Mesenteric fat pad (tissue), 1 donor: Measurements from ENCODE around the gene CD38. TPM values are rescaled to one million over a fixed set of nuclear protein-coding genes. Genes with fewer than 3 reads are reported as not detected.
"Not testable (repeated sequence)": the region's sequence is repeated elsewhere in the genome, so short reads cannot be mapped to it uniquely, and the experiment has no call there.

Source experiments
- DNase-seq: peaks from one replicate; pipeline ENCODE4 v3.0.0-alpha.2; 2020; ENCODE audit warnings: low spot score
- total RNA-seq: library from RNA; stranded (reverse); fragmentation: NEBNext Ultra II Directional; extraction: Animal tissue kit (Norgen Biotek cat#: 25700); gene quantifications from one replicate; pipeline ENCODE4 v1.2.1, GENCODE V29; 2021
- donor health status: DM: yes; HTN: yes; CAD: no.

CD38 gene
- total RNA-seq, 1 donor from 2014 or later: 30.4 TPM

DNA sequence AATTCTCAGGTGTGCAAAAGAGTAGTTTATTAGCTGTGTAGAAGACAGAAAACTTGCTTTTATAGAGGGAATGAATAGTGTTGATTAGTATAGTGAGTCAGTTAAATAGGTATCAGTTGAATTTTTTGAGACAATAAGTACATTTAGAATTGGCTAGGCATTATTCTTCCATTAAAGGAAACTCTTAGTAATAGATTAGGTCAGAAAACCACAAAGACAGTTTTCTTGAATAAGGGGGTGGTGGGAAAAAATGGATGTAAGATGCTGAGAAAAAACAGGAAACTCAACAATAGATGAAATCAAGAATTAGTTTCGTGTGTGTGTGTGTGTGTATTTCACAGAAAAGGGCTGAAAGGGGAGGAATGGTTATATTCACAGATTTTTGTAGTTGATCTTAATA is 16.8 kb downstream of the CD38 start:
- no peak for DNase-seq

DNA sequence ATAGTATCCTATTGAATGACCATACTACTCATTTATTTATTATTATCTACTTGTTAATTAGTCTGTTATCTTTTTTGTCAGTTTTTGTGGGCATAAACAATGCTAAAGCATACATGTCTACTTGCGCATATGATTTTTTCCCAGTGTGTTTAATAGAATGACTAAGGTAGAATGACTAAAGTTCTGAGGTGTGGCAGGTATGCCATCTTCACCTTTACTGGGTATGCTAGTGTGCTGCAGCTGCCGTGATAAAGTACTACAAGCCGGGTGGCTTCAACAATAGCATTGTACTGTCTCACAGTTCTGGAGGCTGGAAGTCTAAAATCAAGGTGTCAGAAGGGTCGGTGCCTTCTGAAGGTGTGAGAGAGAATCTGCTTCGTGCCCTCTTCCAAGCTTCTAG is 19.2 kb downstream of the CD38 start:
- DNase-seq: no peak

DNA sequence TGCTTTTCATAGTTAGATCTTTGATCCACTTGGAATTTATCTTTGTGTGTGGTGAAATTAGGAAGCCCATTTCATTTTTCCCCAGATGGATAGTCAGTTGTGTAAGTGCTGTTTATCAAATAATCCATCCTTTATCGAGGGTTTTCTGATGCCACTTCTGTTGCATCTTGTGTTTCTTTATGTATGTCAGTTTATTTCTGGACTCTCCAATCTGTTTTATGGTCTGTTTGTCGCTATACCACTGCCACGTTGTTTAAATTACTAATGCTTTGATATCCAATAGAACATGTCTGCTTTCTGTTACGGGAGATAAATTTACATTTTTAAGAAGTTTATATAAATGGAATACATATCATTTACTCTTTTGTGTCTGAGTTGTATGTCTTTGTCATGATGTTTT is 21.0 kb downstream of the CD38 start:
- no peak for DNase-seq

DNA sequence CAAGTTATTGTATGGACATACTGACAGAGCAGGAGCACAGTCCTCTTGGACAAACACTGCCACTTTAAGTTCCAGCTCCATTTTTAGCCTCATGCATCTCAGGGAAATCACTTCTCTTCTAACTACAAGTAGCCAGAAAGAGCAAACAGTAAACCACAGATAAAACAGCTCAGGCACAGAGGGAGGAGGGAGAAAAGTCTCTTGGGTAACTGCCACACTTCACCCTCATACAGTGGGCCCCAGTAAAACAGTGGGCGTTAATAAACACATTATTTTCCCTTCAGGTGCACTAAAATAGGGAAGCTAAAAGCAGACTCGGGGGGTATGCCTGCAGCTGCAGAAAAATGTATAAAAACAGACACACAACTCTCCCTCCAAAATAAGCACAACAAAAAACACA is 21.6 kb downstream of the CD38 start:
- DNase-seq: no peak

DNA sequence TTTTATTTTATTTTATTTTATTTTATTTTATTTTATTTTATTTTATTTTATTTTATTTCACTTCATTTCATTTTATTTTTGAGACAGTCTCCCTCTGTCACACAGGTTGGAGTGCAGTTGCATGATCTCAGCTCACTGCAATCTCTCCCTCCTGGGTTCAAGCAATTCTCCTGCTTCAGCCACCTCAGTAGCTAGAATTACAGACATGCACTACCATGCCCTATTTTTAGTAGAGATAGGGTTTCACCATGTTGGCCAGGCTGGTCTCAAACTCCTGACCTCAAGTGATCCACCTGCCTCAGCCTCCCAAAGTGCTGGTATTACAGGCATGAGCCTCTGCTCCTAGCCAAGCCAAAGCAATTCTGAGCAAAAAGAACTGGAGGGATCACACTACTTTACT is 24.4 kb downstream of the CD38 start:
- not testable (repeated sequence) for DNase-seq

DNA sequence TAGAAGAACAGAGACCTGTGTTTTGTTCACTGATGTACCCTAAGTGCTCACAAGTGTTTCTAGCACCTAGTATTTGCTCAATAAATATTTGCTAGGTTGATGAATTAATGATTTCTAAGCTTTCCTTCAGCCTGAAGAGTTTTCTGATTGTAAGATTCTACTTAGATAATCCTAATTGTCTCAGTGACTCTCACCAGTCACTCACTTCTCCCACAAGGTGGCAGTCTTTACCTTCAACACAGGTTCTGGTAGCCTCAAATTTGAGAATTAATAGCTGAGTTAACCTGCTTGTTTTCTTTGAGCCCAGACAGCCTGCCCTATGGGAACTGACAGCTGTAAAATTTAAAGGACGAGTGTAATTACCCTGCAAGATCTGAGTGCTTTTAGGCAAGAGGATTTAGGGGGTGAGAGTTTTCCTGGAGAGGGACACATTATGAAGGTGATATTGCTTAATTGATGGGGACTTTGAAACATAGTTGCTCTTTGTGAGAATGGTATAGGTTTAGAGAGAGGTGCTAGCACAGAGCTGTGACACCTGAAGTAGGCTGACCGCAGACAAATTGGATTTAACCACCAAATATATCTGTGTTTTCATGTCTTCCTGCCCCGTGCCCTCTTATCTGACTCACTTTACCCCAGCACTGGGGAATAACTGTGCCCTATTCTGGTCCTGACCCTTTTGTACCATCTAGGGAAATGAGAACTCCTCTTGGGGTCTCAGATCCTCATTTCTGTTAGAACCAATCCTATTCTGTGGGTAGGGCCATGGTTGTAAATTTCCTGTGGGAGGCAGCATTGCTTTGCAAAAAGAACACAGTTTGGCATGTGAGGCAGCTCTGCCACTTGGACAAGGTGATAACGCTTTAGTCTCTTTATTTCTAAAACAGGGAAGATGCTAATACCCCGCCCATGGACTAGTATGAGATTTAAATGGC is 27.7 kb downstream of the CD38 start:
- no peak for DNase-seq

DNA sequence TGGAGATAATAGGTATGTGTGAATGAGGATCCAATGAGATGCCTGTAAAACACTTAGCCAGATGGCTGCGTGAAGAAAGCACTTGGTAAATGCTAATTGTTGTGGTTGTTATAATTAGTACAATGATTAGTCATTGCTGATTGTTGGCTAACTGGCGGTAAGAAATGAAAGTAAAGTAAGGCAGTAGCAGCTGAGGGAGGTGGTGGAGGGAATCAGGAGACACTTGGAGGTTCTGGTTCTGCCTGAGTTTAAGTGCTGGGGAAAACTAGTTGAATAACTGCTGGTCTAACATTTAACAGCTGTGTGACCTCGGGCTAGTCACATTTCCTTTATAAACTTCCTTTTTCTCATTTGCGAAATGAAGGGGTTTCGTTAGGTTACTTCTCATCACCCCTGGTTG is 30.9 kb downstream of the CD38 start:
- DNase-seq: no peak

DNA sequence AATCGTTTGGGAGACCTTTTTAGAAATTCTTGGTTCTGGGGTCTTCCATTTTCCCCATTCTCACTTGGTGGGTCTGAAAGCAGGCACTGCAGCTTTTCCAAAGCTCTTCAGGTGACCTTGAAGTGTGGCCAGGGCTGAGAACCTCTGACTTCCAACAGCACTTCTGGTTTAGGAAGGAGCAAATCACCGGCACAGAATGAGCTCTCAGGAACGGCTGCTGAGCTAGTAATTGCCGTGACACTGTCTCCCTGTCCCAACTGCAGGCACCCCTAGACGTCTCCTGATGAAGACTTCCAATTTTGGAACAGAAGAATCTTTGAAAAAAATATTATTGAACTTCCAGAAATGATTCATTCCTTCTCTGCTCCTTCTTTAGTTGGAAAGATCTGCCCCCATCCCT is 31.3 kb downstream of the CD38 start:
- no peak for DNase-seq

DNA sequence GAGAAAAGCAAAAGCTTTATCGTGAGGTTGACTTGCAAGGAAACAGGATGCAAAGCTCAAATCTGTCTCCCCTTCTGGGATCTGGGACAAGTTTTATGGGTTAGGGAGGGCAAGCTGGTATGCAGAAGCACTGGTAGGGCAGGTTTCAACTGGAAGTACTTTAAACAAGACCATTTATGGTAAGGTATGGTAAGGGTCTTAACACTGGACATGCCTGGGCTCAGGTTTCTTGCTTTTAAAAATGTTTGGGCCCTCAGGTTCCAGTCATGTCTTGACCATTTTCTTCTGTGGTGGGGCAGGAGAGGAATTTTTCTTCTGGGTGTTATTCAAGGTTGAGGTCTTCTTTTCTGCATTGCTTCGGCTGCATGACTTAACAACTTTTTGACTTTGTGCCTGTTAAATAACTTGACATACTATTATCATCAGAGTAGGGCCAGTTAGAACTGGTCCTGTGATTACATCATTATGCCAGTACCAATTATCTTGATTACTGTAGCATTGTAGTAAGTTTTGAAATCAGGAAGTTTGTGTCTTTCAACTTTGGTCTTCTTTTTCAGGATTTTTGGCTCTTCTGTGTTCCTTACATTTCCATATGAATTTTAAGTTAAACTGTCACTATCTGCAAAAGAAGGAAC is 33.7 kb downstream of the CD38 start:
- DNase-seq: no peak

DNA sequence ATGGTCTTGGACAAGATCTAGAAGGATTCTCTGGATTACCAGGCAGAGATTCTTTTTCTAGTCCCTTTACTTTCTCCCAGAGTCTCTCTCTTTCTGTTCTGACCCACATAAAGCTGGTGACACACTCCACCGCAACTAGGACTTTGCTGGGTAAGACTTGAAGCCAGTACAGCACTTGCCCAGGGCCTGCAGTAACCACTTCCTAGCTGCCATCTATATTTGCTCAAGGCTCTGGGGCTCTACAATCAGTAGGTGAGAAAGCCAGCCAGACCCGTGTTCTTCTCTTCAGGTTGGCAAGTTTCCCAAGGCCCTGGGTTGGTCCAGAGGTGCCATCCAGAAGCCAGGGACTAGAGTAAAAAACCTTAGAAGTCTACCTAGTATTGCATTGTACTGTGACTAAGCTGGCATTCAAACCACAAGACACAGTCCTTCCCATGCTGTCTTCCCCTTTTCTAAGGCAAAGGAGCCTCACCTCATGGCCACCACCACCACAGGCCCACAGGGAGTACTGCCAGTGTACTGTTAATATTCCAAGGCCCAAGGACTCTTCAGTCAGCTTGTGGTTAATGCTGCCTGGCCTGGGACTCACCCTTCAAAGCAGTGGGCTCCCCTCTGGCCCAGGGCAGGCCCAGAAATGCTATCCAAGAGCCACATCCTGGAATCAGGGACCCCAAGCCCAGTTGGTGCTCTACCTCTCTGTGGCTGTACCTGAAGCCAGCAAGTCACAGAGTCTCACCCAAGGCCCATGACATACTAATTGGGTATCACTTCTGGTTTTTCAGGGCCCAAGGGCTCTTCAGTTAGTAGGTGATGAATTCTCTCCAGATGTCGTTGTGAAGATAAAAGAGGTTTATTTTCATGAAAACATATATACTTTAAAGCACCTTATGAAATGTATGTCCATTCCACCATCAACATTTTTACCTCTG is 54.7 kb downstream of the CD38 start:
- no peak for DNase-seq

DNA sequence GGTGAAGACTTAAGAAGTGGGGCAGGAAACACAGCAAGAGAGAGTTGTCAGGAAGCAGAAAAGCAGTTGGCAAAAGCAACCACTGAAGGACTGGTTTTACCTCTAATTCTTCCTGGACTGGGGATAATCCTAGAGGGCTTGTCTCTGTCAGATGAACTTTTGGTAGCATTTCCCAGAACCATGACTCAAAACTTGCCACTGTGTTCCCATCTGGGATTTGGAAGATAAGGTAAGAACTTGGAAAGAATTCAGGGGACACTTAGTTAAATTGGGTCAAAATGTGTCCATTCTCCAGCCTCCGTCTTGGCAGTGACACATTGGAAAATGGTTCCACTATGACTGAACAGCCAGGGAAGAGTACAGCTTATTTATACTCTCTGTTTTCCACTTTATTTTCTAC is 55.7 kb downstream of the CD38 start:
- DNase-seq: no peak

DNA sequence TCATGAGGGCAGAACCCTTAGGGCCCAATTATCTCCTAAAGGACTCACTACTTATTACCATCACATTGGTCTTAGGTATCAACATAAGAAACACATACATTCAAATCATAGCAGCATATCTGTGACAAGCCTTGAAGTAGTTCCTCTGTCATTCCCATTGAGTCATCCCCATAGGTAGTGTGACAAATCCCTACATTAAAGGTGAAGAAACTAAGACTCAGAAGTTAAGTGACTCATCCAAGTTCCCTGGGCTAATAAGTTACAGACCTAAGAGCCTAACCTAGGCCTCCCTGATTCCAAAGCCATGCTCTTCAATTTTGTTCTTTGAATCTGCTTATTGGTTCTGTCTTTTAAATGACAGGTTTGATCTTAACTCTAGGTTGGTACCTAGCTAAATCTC is 58.2 kb downstream of the CD38 start:
- no peak for DNase-seq

DNA sequence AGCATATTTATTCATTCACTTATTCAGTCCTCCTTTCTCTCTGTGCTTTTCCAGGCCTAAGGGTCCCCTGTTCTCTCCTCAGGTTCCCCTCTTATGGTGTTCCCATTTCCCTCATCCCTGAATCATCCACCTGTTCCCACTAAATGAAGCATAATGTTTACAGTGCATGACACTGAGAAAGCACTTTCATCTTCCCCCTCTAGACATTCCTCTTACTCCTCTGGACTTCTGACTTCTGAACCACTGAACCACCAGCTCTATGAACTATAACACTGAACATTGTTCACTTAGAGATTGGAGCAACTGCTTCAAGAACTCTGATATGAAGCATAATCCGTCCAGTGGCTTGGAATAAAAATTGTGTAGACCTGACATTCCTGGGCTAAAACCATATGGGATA is 59.5 kb downstream of the CD38 start:
- DNase-seq: no peak

DNA sequence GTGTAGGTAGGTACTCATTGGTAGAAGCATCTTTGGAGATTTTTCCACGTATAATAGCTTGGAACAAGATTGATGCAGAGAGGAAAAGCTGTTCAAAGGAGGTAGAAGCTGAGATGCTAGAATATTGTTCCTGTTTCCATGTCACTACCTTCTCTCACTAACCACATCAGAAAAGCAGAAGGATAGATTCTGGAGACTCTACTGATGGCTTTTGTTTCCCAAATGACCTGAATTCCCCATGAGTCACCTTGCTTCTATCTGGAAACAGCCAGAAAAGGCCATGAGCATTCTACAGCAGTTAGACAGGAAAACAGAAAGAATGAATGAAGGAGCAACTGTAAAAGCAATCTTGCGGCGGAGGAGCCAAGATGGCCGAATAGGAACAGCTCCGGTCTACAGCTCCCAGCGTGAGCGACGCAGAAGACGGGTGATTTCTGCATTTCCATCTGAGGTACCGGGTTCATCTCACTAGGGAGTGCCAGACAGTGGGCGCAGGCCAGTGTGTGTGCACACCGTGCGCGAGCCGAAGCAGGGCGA is 63.1 kb downstream of the CD38 start:
- DNase-seq: not testable (repeated sequence)

DNA sequence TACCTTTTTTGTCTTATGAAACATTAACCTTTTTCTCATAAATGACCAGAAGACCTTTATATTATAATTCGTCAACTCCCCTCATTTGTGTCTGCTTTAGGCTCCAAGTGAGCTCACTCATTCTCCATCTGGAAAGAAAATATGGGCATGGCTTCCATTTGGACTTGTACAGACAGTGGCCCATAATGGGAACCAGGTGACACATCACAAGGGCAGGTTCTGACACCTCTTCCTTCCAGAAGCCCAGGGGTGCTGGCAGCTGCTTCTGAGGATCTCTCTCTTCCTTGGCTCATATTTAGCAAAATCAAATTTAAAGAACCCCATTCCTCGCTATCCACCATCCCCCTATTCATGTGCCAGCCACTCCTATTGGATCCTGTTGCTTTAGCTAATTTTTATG is 69.6 kb downstream of the CD38 start:
- DNase-seq: no peak

DNA sequence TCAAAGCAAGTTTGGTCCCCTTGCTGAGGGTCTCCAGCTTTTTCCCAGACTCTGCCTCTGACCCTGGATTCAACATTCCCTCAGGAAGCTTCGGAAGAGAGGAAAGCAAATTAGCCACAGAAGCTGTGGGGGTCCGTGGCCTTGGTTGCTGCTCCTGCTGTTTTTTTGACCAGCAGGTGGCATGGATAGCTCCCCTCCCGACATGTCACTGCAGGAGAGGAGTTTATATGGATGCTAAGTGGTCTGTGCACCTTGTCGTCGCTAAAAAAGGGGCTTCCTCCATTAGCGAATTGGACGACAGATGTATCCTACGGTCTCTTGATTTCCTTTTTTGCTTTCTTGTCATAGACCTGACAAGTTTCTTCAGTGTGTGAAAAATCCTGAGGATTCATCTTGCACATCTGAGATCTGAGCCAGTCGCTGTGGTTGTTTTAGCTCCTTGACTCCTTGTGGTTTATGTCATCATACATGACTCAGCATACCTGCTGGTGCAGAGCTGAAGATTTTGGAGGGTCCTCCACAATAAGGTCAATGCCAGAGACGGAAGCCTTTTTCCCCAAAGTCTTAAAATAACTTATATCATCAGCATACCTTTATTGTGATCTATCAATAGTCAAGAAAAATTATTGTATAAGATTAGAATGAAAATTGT is 70.2 kb downstream of the CD38 start:
- DNase-seq: no peak

DNA sequence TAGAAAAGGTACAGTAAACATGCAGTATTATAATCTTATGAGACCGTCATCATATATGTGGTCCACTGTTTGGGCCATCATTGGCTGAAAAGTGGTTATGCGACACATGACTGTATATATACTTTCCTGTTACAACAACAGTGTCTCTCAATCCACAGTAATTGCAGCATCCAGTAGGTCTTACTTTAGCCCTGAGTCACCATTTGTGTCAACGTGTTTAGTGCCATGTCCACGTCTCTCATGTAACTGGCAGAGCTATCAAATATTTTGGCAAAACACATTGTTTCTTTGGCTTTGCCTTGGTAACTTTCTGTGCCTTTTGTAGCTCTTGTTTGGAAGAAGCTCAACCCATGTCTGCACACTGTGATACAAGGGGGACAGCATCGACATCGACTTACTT is 73.8 kb downstream of the CD38 start:
- no peak for DNase-seq

DNA sequence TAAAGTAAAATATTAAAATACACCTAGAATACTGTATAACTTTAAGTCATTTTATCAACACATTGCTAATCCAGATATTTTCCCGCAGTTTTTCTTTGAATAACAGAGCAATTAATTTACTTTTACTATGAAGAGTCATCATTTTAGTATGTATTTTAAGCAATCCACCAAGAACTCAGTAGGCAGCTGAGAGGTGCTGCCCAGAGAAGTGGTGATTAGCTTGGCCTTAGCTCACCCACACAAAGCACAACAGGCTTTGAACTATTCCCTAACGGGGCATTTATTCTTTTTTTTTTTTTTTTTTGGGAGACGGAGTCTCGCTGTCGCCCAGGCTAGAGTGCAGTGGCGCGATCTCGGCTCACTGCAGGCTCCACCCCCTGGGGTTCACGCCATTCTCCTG is 74.4 kb downstream of the CD38 start:
- DNase-seq: no peak

DNA sequence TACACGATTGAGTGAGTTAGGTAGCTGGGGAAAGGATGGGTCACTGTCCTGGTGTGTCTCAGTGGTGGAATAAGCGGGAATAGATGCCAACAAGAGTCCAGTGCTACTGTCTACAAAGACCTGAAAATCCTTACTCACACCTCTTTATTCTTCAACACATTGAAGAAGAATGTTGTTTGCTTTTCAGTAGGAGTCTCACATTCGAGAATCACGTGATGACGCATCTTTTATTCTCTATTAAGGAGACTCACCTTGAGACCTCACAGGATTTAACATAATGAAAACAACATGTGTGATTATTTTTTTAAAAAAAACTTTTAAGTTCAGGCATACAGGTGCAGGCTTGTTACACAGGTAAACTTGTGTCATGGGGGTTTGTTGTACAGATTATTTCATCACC is 75.2 kb downstream of the CD38 start:
- no peak for DNase-seq

DNA sequence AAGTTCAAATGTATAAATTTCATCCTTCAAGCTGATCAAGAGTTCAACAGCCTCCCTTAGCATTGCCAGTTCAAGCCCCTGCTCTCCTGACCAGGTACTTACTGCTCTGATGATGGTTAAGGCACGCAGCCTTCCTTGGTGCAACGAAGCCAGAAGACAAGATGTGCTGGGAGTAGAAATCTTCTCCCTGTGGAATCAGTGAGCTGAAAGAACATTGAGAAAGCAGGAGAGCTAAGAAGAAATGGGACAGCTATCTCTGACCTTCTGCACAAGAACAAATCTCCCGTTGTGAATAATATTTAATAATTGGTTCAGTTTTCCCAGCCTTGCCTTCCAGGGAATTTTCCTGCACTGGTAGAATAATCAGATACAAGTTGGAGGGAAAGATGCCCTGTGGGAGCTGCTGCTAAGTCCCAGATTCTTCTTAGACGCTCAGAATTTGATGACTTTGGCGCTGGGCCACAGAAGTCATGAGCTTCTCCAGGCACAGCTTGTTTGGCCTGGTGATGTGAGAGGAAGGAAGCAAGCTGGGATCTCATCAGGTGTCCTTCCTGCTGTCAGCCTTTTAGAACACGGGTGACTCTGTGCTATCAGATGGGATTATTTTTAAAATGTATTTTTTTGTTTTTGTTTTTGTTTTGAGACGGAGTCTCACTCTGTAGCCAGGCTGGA is 77.8 kb downstream of the CD38 start:
- no peak for DNase-seq
